Right renal pelvis (tissue), 4 donors: ENCODE measurements around the gene GLB1L. TPM values are rescaled to one million over a fixed set of nuclear protein-coding genes. Genes with fewer than 3 reads are reported as not detected.

ENCODE experiments used
- DNase-seq, 4 donors: peaks; one replicate each; pipeline ENCODE4 v3.0.0-alpha.2; 2013; ENCODE audit warnings: low read depth in 4 of 4, low spot score in 3 of 4, missing footprints in 1 of 4
- polyA plus RNA-seq, 4 donors: library from polyadenylated mRNA; unstranded; fragments of 120-200 nt; gene quantifications; one replicate each; pipeline ENCODE4 v1.2.1, GENCODE V29; 2013; ENCODE audit not compliant: insufficient read length in 4 of 4

GLB1L gene
- polyA plus RNA-seq, 4 donors = 21.3 to 28.2 (median 24.2) TPM

DNA sequence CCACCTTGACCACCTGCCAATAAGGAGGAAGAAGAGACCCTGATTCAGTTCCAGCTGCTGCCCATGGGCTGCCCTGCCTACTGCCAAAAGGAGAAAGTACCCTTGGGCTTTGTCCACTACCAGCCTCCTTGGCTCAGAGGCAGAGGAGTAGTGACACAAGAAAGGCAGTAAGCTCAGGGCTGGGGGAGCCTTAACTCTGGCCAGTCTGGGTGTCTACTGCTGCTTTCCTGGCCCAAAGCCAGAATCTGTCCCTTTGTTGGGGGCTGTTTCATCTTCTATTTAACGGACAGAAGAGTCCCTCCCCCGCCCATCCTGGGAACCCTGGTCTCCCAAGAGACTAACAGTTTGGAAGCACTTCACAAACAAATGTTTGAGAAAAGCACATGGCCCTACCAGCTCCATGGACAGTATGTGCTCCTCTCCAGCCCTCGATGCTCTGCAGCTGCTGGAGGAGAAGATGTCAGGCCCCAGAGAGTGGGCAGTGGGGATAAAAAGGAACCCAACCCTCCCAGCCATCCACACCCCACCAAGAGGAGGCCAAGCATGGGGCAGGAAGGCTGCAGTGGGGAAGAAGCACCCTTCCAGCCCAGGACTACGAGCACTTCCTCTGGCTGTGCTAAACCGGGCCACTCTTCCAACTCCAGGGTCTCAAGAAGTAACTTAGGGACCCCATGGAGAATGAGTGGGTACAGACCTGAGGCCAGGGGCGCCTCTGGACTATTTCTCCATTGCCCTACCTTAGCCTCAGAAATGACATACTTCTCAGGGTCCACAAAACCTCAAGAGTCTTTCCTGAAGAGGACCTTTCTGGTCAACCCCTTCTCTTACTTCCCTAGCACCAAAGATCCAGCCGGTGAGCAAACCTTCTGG is 17.0 kb downstream of the GLB1L start:
- DNase-seq = no peak

DNA sequence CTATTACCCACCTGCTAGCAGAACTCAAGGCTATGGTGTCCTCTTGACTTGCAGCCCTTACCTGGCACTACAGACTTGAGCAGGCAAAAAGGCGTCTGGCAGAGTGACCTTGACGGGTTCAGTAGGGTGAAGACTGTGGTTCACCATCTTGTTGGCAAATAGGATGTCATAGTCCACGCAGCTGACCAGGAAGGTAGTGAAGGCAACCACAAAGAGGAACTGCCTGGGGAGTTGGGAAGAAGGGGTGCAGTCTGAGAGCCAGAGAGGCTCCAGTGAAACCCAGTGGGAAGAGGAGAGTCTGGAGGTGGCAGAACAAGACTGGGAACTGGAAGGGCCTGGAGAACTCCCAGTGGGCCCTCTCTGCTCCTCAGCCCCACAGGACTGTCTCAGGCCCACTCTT is 19.9 kb downstream of the GLB1L start:
- DNase-seq = no peak

DNA sequence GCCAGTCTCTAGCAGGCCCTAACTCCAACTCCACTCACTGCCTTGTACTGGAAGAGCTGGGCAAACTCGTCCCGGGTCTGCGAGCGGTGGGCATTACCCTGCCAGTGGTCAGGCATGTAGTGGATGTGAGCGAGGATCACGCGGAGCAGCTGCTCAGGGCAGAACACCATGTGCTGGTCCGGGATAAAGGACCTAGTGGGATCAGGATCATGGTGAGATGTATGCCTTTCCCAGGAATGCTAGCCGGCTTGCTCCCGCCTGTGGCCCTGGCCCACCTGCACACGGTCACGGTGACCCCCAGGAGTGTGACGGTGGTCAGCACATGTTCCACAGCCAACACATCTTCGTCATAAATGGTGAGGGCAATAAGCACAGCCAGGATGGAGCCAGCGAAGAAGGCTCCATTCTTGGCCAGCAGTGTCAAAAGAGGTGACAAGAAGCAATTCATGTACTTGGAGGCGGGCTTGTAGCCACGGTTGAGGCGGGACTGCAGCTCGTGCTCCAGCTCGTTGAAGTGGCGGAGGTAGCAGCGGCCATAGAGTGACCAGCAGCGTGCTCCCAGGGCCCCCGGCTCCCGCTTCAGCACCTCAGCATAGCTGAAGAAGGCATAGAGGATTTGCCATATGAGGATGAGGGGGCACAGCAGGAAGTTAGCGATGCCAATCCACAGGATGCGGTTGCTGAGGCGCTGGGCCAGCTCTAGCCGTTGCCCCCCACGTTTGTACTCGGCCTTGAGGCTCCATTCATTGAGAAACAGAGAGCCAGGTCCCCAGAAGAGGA is 21.2 kb downstream of the GLB1L start:
- no peak for DNase-seq

DNA sequence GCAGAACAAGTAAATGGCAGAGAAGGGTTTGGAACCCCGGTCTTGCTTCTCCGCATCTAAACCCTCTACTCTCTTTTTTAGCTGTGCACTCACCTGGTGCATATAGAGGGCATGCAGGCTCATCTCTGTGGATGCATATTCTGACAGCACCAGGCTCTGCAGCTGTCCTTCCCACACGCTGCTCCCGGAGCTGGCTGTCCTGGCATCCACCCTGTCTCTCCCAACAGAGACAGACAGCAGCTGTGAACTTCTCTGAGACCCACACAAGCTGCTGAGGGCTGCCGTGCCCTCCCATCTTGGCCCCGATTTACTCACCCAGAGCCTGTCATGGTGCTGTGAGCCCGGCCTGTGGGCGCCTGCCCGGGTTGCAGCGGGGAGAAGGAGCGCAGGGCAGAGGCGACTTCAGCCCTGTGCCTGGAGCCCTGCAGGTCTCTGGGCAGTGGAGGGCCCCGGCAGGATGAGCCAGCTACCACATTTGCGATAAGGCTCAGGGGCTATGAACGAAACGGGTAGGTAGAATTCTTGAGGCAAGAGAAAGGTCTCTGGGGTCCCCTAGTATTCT is 23.2 kb downstream of the GLB1L start:
- no peak for DNase-seq

GRCh38 chr2:219220652-219221402 is 24.4 kb downstream of the GLB1L start:
- DNase-seq = no peak

DNA sequence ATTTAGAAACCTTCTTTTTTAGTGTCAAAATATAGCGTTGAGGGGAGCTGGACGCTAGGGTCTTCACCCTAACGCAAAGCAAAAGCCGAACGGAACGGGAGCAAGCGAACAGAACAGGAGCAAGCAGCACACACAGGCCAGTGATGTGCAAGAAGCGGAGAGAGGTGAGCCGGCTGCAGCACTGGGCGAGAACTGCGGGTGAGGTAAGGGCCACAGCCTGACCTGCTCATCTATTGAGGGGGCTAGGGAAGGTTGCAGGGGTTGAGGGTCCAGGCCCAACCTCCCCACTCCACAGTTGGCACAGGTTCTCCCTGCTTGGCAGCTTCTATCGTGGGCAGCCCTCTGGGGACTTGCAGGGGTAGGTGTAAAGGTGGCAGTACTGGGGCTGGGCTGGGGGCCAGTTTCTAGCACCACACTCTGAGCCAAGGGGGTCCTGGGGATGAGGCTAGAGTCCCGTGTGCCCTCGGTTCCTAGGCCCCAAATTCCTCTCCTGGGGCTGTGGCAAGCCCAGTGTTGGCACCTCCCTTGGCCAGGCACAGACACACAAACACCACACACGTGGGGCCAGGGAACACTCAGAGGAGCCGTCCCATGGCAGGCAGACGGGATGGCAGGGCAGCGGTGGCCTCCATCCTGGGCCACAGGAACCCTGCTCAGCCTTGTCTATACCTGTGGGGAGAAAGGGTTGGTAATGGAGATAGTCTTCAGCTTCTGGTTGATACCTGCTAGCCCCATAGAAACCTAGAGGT is 25.3 kb downstream of the GLB1L start:
- no peak for DNase-seq

DNA sequence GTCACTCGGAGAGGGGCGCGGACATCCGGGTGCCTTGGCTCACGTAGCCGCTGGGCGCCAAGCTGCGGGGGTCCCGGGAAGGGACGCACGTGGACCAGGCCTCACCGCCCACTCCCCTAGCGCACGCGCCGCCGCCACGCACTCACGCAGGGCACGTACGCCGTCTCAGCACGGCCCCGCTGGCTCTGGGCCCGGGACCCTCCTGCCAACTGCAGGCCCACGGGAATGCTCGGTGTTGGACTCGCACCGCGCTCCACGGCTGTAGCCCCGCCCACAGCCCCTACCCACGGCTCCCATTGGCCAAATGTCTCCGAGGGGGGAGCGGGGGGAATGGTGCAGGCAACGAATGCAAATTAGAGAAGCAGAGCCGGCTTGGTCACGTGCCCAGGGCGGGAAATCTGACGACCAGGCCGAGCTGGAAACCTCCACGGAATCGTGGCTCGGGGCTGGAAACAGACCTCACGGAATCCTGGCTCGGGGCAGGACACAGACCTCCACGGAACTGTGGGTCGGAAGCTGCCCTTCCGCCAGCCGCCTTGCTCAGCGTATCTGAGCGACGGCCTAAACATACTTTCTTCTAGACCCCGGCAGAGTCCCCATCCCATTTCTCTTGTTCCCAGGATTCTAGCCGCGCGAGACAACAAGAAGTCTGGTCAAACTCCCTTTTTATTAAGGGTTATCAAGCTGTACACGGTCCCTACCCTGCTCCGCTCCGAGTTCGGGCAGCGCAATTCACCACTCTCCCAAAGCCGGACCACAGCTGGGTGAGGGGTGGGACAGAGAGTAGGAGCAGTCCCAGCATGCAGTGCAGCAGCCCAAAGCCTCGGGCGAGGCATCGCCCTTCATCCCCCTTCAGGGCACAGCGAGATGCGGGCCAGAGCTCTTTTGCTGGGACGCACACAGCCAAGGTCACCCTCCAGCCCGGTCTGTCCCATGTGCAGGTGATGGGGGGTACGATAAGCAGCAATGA is 26.2 kb downstream of the GLB1L start, which contains the start of gene ABCB6:
Gene ABCB6 (minus strand): TSS at position 227 of the 970 bp plus-strand sequence. CDS start 285 bp downstream, outside the sequence.
- DNase-seq = peak; percentile 86 to 91 (median 88)

- DNase-seq = no peak
Measured at GRCh38 chr2:219218217-219218731, 27.0 kb downstream of the GLB1L start.

GRCh38 chr2:219216535-219216915 is 28.7 kb downstream of the GLB1L start:
- DNase-seq = no peak

GRCh38 chr2:219215871-219216534 is 29.2 kb downstream of the GLB1L start:
- DNase-seq = no peak

GRCh38 chr2:219214786-219215185 is 30.5 kb downstream of the GLB1L start:
- DNase-seq = no peak

DNA sequence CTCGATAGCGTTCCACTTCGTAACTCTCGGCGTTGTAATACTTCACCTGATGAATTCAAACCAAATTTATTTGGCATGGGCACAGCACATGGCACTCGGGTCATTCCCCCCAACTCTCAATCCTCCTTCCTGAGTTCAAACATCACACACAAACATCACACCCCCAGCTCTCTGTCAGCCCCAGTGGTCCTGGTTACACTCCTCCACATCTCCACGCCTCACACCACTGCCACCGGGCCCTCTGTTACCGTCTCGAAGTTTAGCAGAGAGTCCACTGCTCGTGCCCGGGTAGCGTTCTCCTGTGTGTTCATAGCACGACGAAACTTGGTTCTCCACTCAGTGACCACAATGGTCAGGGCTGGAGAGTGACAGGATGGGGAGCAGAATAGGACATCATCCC is 31.1 kb downstream of the GLB1L start:
- DNase-seq = no peak

DNA sequence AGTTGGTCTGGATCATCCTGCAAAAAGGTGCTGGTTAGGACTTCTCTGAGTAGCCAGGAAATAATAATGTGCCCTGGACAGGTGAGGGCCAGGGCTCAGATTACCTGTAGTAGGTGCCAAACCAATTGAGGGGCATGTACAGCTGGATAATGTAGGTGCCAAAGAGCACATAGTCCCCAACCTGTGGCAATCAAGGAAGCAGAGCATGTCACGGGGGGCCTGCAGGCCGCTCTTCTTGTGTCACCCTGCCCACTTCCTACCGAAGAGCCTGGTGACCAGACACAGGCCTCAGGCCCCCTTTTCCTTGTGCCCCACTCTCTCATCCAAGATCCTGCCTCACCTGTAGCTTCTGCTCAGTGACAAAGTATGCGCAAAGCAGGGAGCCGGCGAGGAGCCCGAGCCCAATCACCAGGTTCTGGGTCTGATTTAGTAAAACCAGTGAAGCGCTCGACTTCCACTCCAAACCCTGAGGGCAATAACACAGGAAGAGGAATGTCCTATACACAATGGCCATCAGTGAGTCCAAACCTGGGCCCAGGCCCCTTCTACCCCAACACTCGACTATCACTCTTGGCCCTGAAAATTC is 31.7 kb downstream of the GLB1L start:
- no peak for DNase-seq

DNA sequence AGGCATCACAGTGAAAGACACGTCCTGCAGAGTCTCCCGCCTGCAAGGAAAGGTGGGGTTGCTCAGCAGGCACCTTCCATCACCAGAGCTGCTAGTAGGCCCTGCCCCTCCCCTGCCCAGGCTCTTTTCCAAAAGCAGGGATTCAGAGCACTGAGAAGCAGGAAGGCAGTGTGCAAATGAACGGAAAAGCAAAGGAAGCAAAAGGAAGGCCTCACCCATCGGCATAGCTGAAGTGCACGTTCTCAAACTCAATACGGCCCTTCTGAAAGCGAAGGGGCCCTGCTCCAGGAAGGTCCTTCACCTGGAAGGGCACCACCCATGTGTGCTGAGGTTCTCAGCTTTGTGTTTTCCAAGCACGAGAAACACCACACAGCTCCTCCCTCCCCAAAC is 32.2 kb downstream of the GLB1L start:
- DNase-seq = no peak

DNA sequence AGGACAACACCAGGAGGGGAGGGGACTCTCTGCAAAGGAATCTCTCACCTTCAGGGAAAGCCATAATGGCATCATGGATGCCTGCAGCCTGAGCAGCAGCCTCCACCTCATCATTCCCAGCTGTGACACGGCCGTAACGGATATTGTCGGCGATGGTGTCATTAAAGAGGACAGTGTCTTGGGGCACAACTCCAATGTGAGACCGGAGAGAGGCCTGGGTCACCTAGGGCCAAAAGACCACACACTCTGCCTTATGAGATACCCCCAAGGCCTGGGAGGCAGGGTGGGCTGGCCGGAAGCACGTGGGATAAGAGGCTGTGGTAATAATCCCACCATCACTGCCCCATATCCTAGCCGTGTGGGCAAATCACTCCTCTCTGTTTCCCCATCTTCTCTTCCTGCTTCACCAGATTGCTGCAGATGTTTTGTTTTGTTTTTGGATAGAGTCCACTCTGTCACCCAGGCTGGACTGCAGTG is 34.3 kb downstream of the GLB1L start:
- no peak for DNase-seq

GRCh38 chr2:219210196-219210885 is 34.9 kb downstream of the GLB1L start:
- DNase-seq = no peak
